Measurements from ENCODE around the gene KIAA1671.

DNA sequence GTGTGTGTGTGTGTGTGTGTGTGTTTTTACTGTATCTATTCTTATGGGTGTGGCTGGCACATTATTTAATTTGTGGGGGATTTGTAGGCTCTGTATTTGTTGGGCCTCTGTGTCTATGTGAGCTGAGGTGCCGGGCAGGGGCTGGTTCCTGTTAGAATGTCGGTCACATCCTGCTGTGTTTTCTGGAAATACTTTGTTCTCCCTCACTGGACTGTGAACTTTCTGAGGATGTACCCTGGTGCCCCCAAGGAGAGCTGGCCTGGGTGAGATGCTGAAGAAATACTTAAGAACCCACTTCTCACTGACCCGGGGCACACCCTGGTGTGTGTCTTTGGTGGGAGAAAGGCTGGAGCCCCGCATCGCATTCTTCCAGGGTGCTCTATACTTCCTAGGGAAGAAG, 28.6 kb downstream of the KIAA1671 start:
- TF ChIP-seq POLR2AphosphoS5 (IDR thresholded peaks at IDR 0.05) (no peak), CTCF (IDR thresholded peaks at IDR 0.05) (no peak)
